Endothelial cell of umbilical vein (primary cell): ENCODE data around the gene YIPF1. TPM values are rescaled to one million over a fixed set of nuclear protein-coding genes. Genes with fewer than 3 reads are reported as not detected.

Experiments used
- BruUV-seq: library from RNA; stranded (reverse); fragments of 400-500 nt; replicated peaks from 2 replicates; lab custom pipeline; 2021; lab: Mats Ljungman, UMichigan
- CTCF ChIA-PET: fragments of 300-600, 350-600 bp; sonication (Branson Sonifier 250); formaldehyde crosslinking; loops from one replicate; lab custom pipeline; 2021; ENCODE audit warnings: antibody characterized with exemption, inconsistent platforms; lab: Charles Lee
- POLR2A ChIA-PET: fragments of 300-600, 350-600 bp; sonication (Branson Sonifier 250); formaldehyde crosslinking; loops from one replicate; lab custom pipeline; 2021; ENCODE audit warnings: antibody characterized with exemption, inconsistent platforms; lab: Charles Lee
- DNase-seq: peaks from one replicate; pipeline ENCODE4 v3.0.0-alpha.2; 2011; ENCODE audit warnings: low read depth, low spot score
- FAIRE-seq: peaks from 2 replicates; lab custom pipeline; 2011; peaks lifted over from hg19 to GRCh38; lab: Jason Lieb, UNC
- H2AFZ ChIP-seq: 2 replicates; pipeline ENCODE4 v1.6.0; 2012; ENCODE audit warnings: low read depth, low read length, control low read depth, inconsistent platforms
- H3K27ac ChIP-seq: 2 replicates; pipeline ENCODE4 v1.5.1; 2011; ENCODE audit warnings: low read depth, mild to moderate bottlenecking, control low read depth, low read length, moderate library complexity; ENCODE audit not compliant: insufficient read depth
- H3K27me3 ChIP-seq, 2 experiments: 2 replicates each; pipeline versions ENCODE4 v1.6.0 to v1.6.1; 2011; ENCODE audit warnings: low read length in 2 of 2, mixed read lengths in 1 of 2; ENCODE audit not compliant: control insufficient read depth in 2 of 2, insufficient read depth in 2 of 2
- H3K36me3 ChIP-seq, 2 experiments: 2 replicates in 1 of 2; 3 replicates in 1 of 2; pipeline ENCODE4 v1.5.1; 2011; ENCODE audit warnings: low read length in 2 of 2, mild to moderate bottlenecking in 1 of 2, moderate library complexity in 1 of 2; ENCODE audit not compliant: control insufficient read depth in 2 of 2, insufficient read depth in 2 of 2; ENCODE audit errors: extremely low read depth in 1 of 2
- H3K4me1 ChIP-seq: 3 replicates; pipeline ENCODE4 v1.5.1; 2011; ENCODE audit warnings: mild to moderate bottlenecking, low read length; ENCODE audit not compliant: control insufficient read depth, insufficient read depth; ENCODE audit errors: extremely low read depth
- H3K4me2 ChIP-seq: 2 replicates; pipeline ENCODE4 v1.6.1; 2011; ENCODE audit warnings: low read length, control low read depth, mixed read lengths; ENCODE audit not compliant: insufficient read depth
- H3K4me3 ChIP-seq, 3 experiments: fragments of 200-600 bp in 1 of 3; sonication (generic), shearing (Covaris generic) in 1 of 3; replicated peaks in 1 of 3; 2 replicates each; pipeline ENCODE4 v1.5.1; 2011 to 2016; ENCODE audit warnings: control low read depth in 3 of 3, low read length in 3 of 3, mild to moderate bottlenecking in 2 of 3, inconsistent platforms in 1 of 3, low read depth in 1 of 3, moderate library complexity in 1 of 3; ENCODE audit not compliant: insufficient read depth in 1 of 3
- H3K79me2 ChIP-seq: 2 replicates; pipeline ENCODE4 v1.6.0; 2012; ENCODE audit warnings: low read length, inconsistent platforms; ENCODE audit not compliant: control insufficient read depth, insufficient read depth
- H3K9ac ChIP-seq: replicated peaks from 2 replicates; pipeline ENCODE3; 2011; ENCODE audit warnings: low read length, control low read depth; ENCODE audit not compliant: insufficient read depth; ENCODE audit errors: extremely low read depth
- H3K9me1 ChIP-seq: replicated peaks from 3 replicates; pipeline ENCODE4 v1.6.0; 2011; ENCODE audit warnings: mild to moderate bottlenecking, low read length; ENCODE audit not compliant: control insufficient read depth, insufficient read depth; ENCODE audit errors: extremely low read depth
- H3K9me3 ChIP-seq: replicated peaks from 2 replicates; pipeline ENCODE4 v1.5.1; 2012; ENCODE audit warnings: low read length, inconsistent platforms; ENCODE audit not compliant: control insufficient read depth, insufficient read depth
- H4K20me1 ChIP-seq: replicated peaks from 2 replicates; pipeline ENCODE3; 2011; ENCODE audit warnings: mild to moderate bottlenecking, low read length; ENCODE audit not compliant: control insufficient read depth, insufficient read depth; ENCODE audit errors: extremely low read depth
- EZH2 ChIP-seq: IDR thresholded peaks from 2 replicates; pipeline ENCODE4 v1.6.1; 2012; ENCODE audit warnings: borderline replicate concordance, low read depth, mild to moderate bottlenecking, moderate library complexity, low read length, inconsistent platforms; ENCODE audit not compliant: severe bottlenecking
- FOS ChIP-seq: IDR thresholded peaks from 2 replicates; pipeline ENCODE4 v1.6.1; 2011; ENCODE audit warnings: mild to moderate bottlenecking, low read length, moderate library complexity, borderline replicate concordance; ENCODE audit not compliant: insufficient read depth
- GATA2 ChIP-seq: IDR thresholded peaks from 2 replicates; pipeline ENCODE4 v1.7.0; 2011; ENCODE audit warnings: low read depth, mild to moderate bottlenecking, moderate library complexity, mixed read lengths, low read length; ENCODE audit not compliant: insufficient read length, insufficient read depth
- JUN ChIP-seq: IDR thresholded peaks from 2 replicates; pipeline ENCODE4 v1.6.1; 2011; ENCODE audit warnings: borderline replicate concordance, low read depth; ENCODE audit not compliant: insufficient read length, insufficient read depth
- MYC ChIP-seq: IDR thresholded peaks from one replicate; pipeline ENCODE4 v1.6.1; 2011; ENCODE audit warnings: mild to moderate bottlenecking, low read depth, low read length
- POLR2A ChIP-seq: IDR thresholded peaks from 2 replicates; pipeline ENCODE4 v1.6.1; 2012; ENCODE audit warnings: low read depth, mild to moderate bottlenecking, control low read depth, low read length
- POLR2AphosphoS5 ChIP-seq: IDR thresholded peaks from 2 replicates; pipeline ENCODE4 v1.6.1; 2012; ENCODE audit warnings: low read depth, mild to moderate bottlenecking, control low read depth, low read length, moderate library complexity; ENCODE audit not compliant: insufficient read depth
- dilution Hi-C: fragments of 300-500 bp; cut with MboI; formaldehyde crosslinking; loops from one replicate; pipeline ENCODE4 v1.15.0; 2019; ENCODE audit warnings: low sequenced_read_pairs; ENCODE audit not compliant: extremely low pct_ligation_motif_present
- intact Hi-C: fragments of 100-400 bp; cut with micrococcal nuclease; formaldehyde crosslinking; loops from one replicate; pipeline ENCODE4 v1.10.0; 2022
- polyA plus RNA-seq, 4 experiments: library from polyadenylated mRNA; depleted of rRNA in 3 of 4; stranded (reverse) in 3 of 4; unstranded in 1 of 4; fragments of >200 nt; gene quantifications; 2 replicates each; pipeline versions ENCODE4 v1.2.1 to v1.2.3, GENCODE V29; 2011 to 2012; ENCODE audit warnings: missing spikeins in 1 of 4
- total RNA-seq: library from RNA; stranded (reverse); gene quantifications from 2 replicates; pipeline ENCODE4 v1.2.3, GENCODE V29; 2021
- TF ChIP-seq, protein P1 (sequence below), 2 donors: IDR thresholded peaks; 1 replicate in 1 of 2; 2 replicates in 1 of 2; pipeline ENCODE4 v1.5.1; 2011; ENCODE audit warnings: low read length in 2 of 2, mild to moderate bottlenecking in 2 of 2, moderate library complexity in 2 of 2, control low read depth in 1 of 2, inconsistent platforms in 1 of 2, low read depth in 1 of 2; ENCODE audit not compliant: insufficient read depth in 1 of 2; ENCODE audit errors: extremely low read depth in 1 of 2
- TF ChIP-seq, protein P2 (sequence below): IDR thresholded peaks from 2 replicates; pipeline ENCODE4 v1.6.1; 2011; ENCODE audit not compliant: insufficient read depth, insufficient read length

YIPF1 gene
- total and polyA plus RNA-seq, 2 donors (not counting 3 experiments of a cell fraction or from before 2014, with no cell fraction given) = 14.8 to 26.2 TPM

DNA sequence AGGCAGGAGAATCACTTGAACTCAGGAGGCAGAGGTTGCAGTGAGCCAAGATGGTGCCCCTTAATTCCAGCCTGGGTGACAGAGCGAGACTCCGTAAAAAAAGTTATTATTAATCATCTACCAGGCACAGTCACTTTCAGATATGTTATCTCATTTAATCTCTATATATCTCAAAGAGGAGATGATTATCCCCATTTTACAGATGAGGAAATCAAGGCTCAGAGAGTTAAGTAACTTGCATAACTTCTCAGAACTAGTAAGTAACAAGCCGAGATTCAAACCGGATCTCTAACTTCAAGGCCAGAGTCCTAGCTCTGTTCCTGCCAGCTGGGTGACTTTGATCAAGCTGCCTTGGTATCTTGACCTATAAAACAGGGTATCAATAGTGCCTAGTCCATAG lies 21.8 kb upstream of the YIPF1 start:
- H4K20me1 ChIP-seq = no peaks in the 10 kb centered on the region
- no peak overlapping the region for H3K4me3 ChIP-seq
- no peak for DNase-seq
- peaks cover 3% of the 10 kb centered on the region in 2 experiments for H3K36me3 ChIP-seq
- intact Hi-C loops (no loop called here), dilution Hi-C loops (no loop called here)
- H3K9me1 ChIP-seq = no peaks in the 10 kb centered on the region
- no peak for FAIRE-seq
- no peak overlapping the region for H2AFZ ChIP-seq
- H3K9ac ChIP-seq = no peak overlapping the region
- TF ChIP-seq, protein P1, sequence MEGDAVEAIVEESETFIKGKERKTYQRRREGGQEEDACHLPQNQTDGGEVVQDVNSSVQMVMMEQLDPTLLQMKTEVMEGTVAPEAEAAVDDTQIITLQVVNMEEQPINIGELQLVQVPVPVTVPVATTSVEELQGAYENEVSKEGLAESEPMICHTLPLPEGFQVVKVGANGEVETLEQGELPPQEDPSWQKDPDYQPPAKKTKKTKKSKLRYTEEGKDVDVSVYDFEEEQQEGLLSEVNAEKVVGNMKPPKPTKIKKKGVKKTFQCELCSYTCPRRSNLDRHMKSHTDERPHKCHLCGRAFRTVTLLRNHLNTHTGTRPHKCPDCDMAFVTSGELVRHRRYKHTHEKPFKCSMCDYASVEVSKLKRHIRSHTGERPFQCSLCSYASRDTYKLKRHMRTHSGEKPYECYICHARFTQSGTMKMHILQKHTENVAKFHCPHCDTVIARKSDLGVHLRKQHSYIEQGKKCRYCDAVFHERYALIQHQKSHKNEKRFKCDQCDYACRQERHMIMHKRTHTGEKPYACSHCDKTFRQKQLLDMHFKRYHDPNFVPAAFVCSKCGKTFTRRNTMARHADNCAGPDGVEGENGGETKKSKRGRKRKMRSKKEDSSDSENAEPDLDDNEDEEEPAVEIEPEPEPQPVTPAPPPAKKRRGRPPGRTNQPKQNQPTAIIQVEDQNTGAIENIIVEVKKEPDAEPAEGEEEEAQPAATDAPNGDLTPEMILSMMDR (IDR thresholded peaks at IDR 0.05; ENCODE audit: extremely low read depth in 1 of 2, insufficient read depth in 1 of 2, low read depth in 1 of 2, low read length in 2 of 2) = no peak
- no peak for TF ChIP-seq JUN
- TF ChIP-seq, protein P2, sequence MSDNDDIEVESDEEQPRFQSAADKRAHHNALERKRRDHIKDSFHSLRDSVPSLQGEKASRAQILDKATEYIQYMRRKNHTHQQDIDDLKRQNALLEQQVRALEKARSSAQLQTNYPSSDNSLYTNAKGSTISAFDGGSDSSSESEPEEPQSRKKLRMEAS = no peak
- TF ChIP-seq FOS = no peak
- no peak for TF ChIP-seq GATA2
- TF ChIP-seq POLR2AphosphoS5 = no peak
- TF ChIP-seq EZH2 = no peak
- TF ChIP-seq MYC = no peak
- no peak for TF ChIP-seq POLR2A
- no peak overlapping the region for H3K27ac ChIP-seq
- no peaks in the 10 kb centered on the region for H3K27me3 ChIP-seq
- no peaks in the 10 kb centered on the region for H3K4me1 ChIP-seq
- ChIA-PET CTCF (interaction anchor here (2.0 kb wide), 1 partner anchor 13 kb away, joined by 7 read pairs; no protein-coding TSS in a partner anchor), POLR2A (no interaction called here)
- no peak overlapping the region for H3K4me2 ChIP-seq
- H3K79me2 ChIP-seq = no peaks in the 10 kb centered on the region
- BruUV-seq = no TSS peak
- H3K9me3 ChIP-seq = no peaks in the 10 kb centered on the region
